H1 (cell line): ENCODE measurements around the gene PPM1D. TPM values are rescaled to one million over a fixed set of nuclear protein-coding genes. Genes with fewer than 3 reads are reported as not detected.

ENCODE experiments used
- CTCF ChIA-PET: fragments of 300-600 bp; sonication (Branson Sonifier 250); formaldehyde crosslinking; loops from one replicate; lab custom pipeline; 2021; ENCODE audit not compliant: partially characterized antibody; lab: Charles Lee
- POLR2A ChIA-PET: fragments of 300-600 bp; sonication (Branson Sonifier 250); formaldehyde crosslinking; loops from one replicate; lab custom pipeline; 2021; ENCODE audit warnings: inconsistent platforms; ENCODE audit not compliant: partially characterized antibody; lab: Charles Lee
- DNase-seq, 2 experiments: peaks; one replicate each; pipeline versions ENCODE4 v3.0.0 to v3.0.0-alpha.2; 2010 to 2022; ENCODE audit warnings: low spot score in 2 of 2, low read depth in 1 of 2, mixed read lengths in 1 of 2
- FAIRE-seq: peaks from 2 replicates; lab custom pipeline; 2011; peaks lifted over from hg19 to GRCh38; lab: Jason Lieb, UNC
- H2AFZ ChIP-seq: 2 replicates; pipeline ENCODE4 v1.8.1; 2012; ENCODE audit warnings: low read length, inconsistent platforms
- H2AK5ac ChIP-seq: 2 replicates; pipeline ENCODE4 v1.6.1; 2013; ENCODE audit warnings: low read depth, low read length
- H2BK120ac ChIP-seq: replicated peaks from 2 replicates; pipeline ENCODE3; 2013; ENCODE audit warnings: low read depth, low read length, inconsistent platforms
- H2BK12ac ChIP-seq: 2 replicates; pipeline ENCODE4 v1.6.1; 2013; ENCODE audit warnings: low read depth, low read length
- H2BK15ac ChIP-seq: 2 replicates; pipeline ENCODE4 v1.6.1; 2013; ENCODE audit warnings: low read length
- H2BK20ac ChIP-seq: 2 replicates; pipeline ENCODE4 v1.6.1; 2013; ENCODE audit warnings: low read length
- H2BK5ac ChIP-seq: 2 replicates; pipeline ENCODE4 v1.6.1; 2013; ENCODE audit warnings: low read depth, low read length
- H3K14ac ChIP-seq: 2 replicates; pipeline ENCODE4 v1.6.1; 2013; ENCODE audit warnings: inconsistent platforms; ENCODE audit not compliant: insufficient read length
- H3K18ac ChIP-seq: 2 replicates; pipeline ENCODE4 v1.6.1; 2013; ENCODE audit warnings: low read length; ENCODE audit errors: extremely low read depth
- H3K23ac ChIP-seq: 2 replicates; pipeline ENCODE4 v1.6.1; 2013; ENCODE audit warnings: inconsistent platforms; ENCODE audit not compliant: insufficient read length
- H3K23me2 ChIP-seq: 2 replicates; pipeline ENCODE4 v1.6.1; 2013; ENCODE audit warnings: low read depth, low read length
- H3K27ac ChIP-seq: 2 replicates; pipeline ENCODE4 v1.6.1; 2011; ENCODE audit warnings: low read depth, low read length, inconsistent platforms
- H3K27me3 ChIP-seq, 4 experiments: replicated peaks in 1 of 4; 1 replicate in 1 of 4; 2 replicates in 3 of 4; pipeline versions ENCODE4 v1.6.1 to v1.8.1; 2011 to 2013; ENCODE audit warnings: low read length in 3 of 4, mild to moderate bottlenecking in 3 of 4, inconsistent platforms in 2 of 4, mixed read lengths in 2 of 4, moderate library complexity in 1 of 4; ENCODE audit not compliant: control insufficient read depth in 3 of 4, insufficient read depth in 3 of 4; ENCODE audit errors: extremely low read depth in 1 of 4
- H3K36me3 ChIP-seq, 4 experiments: 2 replicates each; pipeline versions ENCODE4 v1.6.1 to v1.8.1; 2011 to 2013; ENCODE audit warnings: mild to moderate bottlenecking in 4 of 4, low read length in 3 of 4, moderate library complexity in 2 of 4, control low read depth in 1 of 4, inconsistent platforms in 1 of 4; ENCODE audit not compliant: insufficient read depth in 4 of 4, control insufficient read depth in 2 of 4
- H3K4ac ChIP-seq: replicated peaks from 2 replicates; pipeline ENCODE3; 2013; ENCODE audit warnings: low read length, low read depth, mixed read lengths, inconsistent platforms; ENCODE audit not compliant: insufficient read length
- H3K4me1 ChIP-seq, 4 experiments: replicated peaks in 1 of 4; 1 replicate in 1 of 4; 2 replicates in 3 of 4; pipeline versions ENCODE4 v1.6.1 to v1.8.1; 2011 to 2013; ENCODE audit warnings: low read length in 3 of 4, inconsistent platforms in 2 of 4, mixed read lengths in 1 of 4; ENCODE audit not compliant: insufficient read depth in 4 of 4, control insufficient read depth in 3 of 4
- H3K4me2 ChIP-seq, 2 experiments: 2 replicates each; pipeline versions ENCODE4 v1.6.1 to v1.8.1; 2011 to 2013; ENCODE audit warnings: low read depth in 2 of 2, low read length in 2 of 2, control low read depth in 1 of 2, inconsistent platforms in 1 of 2, mild to moderate bottlenecking in 1 of 2; ENCODE audit not compliant: insufficient read depth in 1 of 2
- H3K4me3 ChIP-seq, 4 experiments: fragments of 200-600, 300-600 bp in 1 of 4; sonication (generic), shearing (Covaris generic), sonication (Bioruptor Twin) in 1 of 4; 2 replicates each; pipeline versions ENCODE4 v1.5.1 to v1.8.1; 2011 to 2016; ENCODE audit warnings: low read length in 4 of 4, low read depth in 3 of 4, control low read depth in 2 of 4, inconsistent platforms in 2 of 4, mild to moderate bottlenecking in 2 of 4, mixed read lengths in 1 of 4, moderate library complexity in 1 of 4; ENCODE audit not compliant: insufficient read depth in 2 of 4; ENCODE audit errors: extremely low read depth in 1 of 4
- H3K56ac ChIP-seq: replicated peaks from 2 replicates; pipeline ENCODE3; 2013; ENCODE audit warnings: low read depth, mild to moderate bottlenecking, mixed read lengths, low read length, inconsistent platforms; ENCODE audit not compliant: insufficient read length
- H3K79me1 ChIP-seq: 2 replicates; pipeline ENCODE4 v1.6.1; 2013; ENCODE audit warnings: low read depth, low read length, control low read depth
- H3K79me2 ChIP-seq, 2 experiments: 2 replicates each; pipeline versions ENCODE4 v1.6.1 to v1.8.1; 2012 to 2013; ENCODE audit warnings: low read length in 2 of 2, mild to moderate bottlenecking in 2 of 2, inconsistent platforms in 1 of 2; ENCODE audit not compliant: insufficient read depth in 2 of 2, control insufficient read depth in 1 of 2
- H3K9ac ChIP-seq, 4 experiments: replicated peaks in 1 of 4; 1 replicate in 1 of 4; 2 replicates in 3 of 4; pipeline versions ENCODE4 v1.6.1 to v1.8.1; 2011 to 2013; ENCODE audit warnings: low read depth in 3 of 4, low read length in 3 of 4, control low read depth in 2 of 4, mild to moderate bottlenecking in 2 of 4, moderate library complexity in 2 of 4, inconsistent platforms in 1 of 4; ENCODE audit errors: extremely low read depth in 1 of 4
- H3K9me3 ChIP-seq, 2 experiments: 2 replicates each; pipeline versions ENCODE4 v1.6.1 to v1.8.1; 2012 to 2013; ENCODE audit warnings: mild to moderate bottlenecking in 2 of 2, moderate library complexity in 2 of 2, control low read depth in 1 of 2, inconsistent platforms in 1 of 2, low read depth in 1 of 2, low read length in 1 of 2, mixed read lengths in 1 of 2; ENCODE audit not compliant: insufficient read depth in 2 of 2
- H4K20me1 ChIP-seq, 2 experiments: replicated peaks in 1 of 2; 2 replicates each; pipeline versions ENCODE3 to v1.8.1; 2011 to 2013; ENCODE audit warnings: inconsistent platforms in 2 of 2, low read length in 2 of 2, mild to moderate bottlenecking in 1 of 2; ENCODE audit not compliant: insufficient read depth in 2 of 2, control insufficient read depth in 1 of 2
- H4K5ac ChIP-seq: 2 replicates; pipeline ENCODE4 v1.6.1; 2013; ENCODE audit warnings: low read length, low read depth, mixed read lengths, inconsistent platforms; ENCODE audit not compliant: insufficient read length
- H4K8ac ChIP-seq: 2 replicates; pipeline ENCODE4 v1.8.0; 2013; ENCODE audit warnings: mild to moderate bottlenecking, moderate library complexity, low read length, inconsistent platforms; ENCODE audit not compliant: insufficient read depth; ENCODE audit errors: extremely low read depth
- H4K91ac ChIP-seq: replicated peaks from 2 replicates; pipeline ENCODE3; 2013; ENCODE audit warnings: low read length, mixed read lengths, inconsistent platforms; ENCODE audit not compliant: insufficient read length
- ASH2L ChIP-seq: fragments of 200-600, 300-600 bp; sonication (generic); IDR thresholded peaks from one replicate; pipeline ENCODE4 v1.7.1; 2017; ENCODE audit warnings: low read length
- CBX5 ChIP-seq: fragments of 300-800, 300-1000 bp; sonication (generic); IDR thresholded peaks from 2 replicates; pipeline ENCODE4 v1.7.1; 2016; ENCODE audit warnings: antibody characterized with exemption, low read length, low read depth
- CEBPB ChIP-seq: IDR thresholded peaks from 2 replicates; pipeline ENCODE4 v1.6.1; 2012; ENCODE audit warnings: low read depth, low read length
- CHD1 ChIP-seq: IDR thresholded peaks from 2 replicates; pipeline ENCODE4 v1.6.1; 2012; ENCODE audit warnings: low read depth, low read length, improper control_type of control experiment
- EGR1 ChIP-seq: IDR thresholded peaks from 2 replicates; pipeline ENCODE4 v1.6.1; 2011; ENCODE audit warnings: low read depth, low read length, borderline replicate concordance
- EP300 ChIP-seq, 2 experiments: IDR thresholded peaks; 1 replicate in 1 of 2; 2 replicates in 1 of 2; pipeline ENCODE4 v1.6.1; 2011 to 2012; ENCODE audit warnings: low read depth in 2 of 2, low read length in 2 of 2, mild to moderate bottlenecking in 2 of 2, borderline replicate concordance in 1 of 2, inconsistent platforms in 1 of 2, moderate library complexity in 1 of 2
- JUN ChIP-seq: IDR thresholded peaks from 2 replicates; pipeline ENCODE4 v1.6.1; 2011; ENCODE audit warnings: low read depth, mild to moderate bottlenecking, improper control_type of control experiment, low read length
- KDM4A ChIP-seq: IDR thresholded peaks from one replicate; pipeline ENCODE4 v1.7.1; 2012; ENCODE audit warnings: low read depth, mild to moderate bottlenecking, moderate library complexity, low read length, inconsistent platforms; ENCODE audit not compliant: severe bottlenecking
- NANOG ChIP-seq: IDR thresholded peaks from 2 replicates; pipeline ENCODE4 v1.6.1; 2011; ENCODE audit warnings: low read length, low read depth, mild to moderate bottlenecking, inconsistent platforms; ENCODE audit not compliant: insufficient read depth, poor library complexity, severe bottlenecking
- RAD21 ChIP-seq, 2 experiments: IDR thresholded peaks in 1 of 2; conservative IDR thresholded peaks in 1 of 2; 2 replicates each; pipeline ENCODE4 v1.6.1; 2011; ENCODE audit warnings: low read depth in 2 of 2, low read length in 2 of 2, improper control_type of control experiment in 1 of 2, inconsistent platforms in 1 of 2, mild to moderate bottlenecking in 1 of 2, moderate library complexity in 1 of 2
- TAF1 ChIP-seq: IDR thresholded peaks from 2 replicates; pipeline ENCODE4 v1.6.1; 2011; ENCODE audit warnings: mild to moderate bottlenecking, low read depth, low read length
- TAF7 ChIP-seq: optimal IDR thresholded peaks from 2 replicates; pipeline ENCODE3; 2011; ENCODE audit warnings: low read depth, mild to moderate bottlenecking, inconsistent platforms, low read length, moderate library complexity, borderline replicate concordance
- ZNF274 ChIP-seq: IDR thresholded peaks from 2 replicates; pipeline ENCODE4 v1.7.0; 2012; ENCODE audit warnings: low read length, borderline replicate concordance; ENCODE audit errors: extremely low read depth
- WGBS, 2 experiments: shearing (Covaris generic) in 1 of 2; methylation state at CpG; one replicate each; pipeline versions ENCODE4 v1.1.6 to v1.1.7; 2013 to 2015; ENCODE audit warnings: low lambda C conversion rate in 2 of 2, mixed read lengths in 2 of 2, inconsistent platforms in 1 of 2, low coverage in 1 of 2, missing lambda C conversion rate in 1 of 2; ENCODE audit not compliant: insufficient replicate concordance in 2 of 2, insufficient coverage in 1 of 2, insufficient read length in 1 of 2; ENCODE audit errors: extremely low coverage in 1 of 2, missing lambda C conversion rate in 1 of 2; 5-methylcytosine and 5-hydroxymethylcytosine counted together
- polyA plus RNA-seq, 7 experiments: library from polyadenylated mRNA; depleted of rRNA in 3 of 7; stranded (reverse) in 5 of 7; unstranded in 2 of 7; fragments of >200 nt in 5 of 7; fragments of 200-250 nt in 2 of 7; gene quantifications; 1 replicate in 5 of 7; 2 replicates in 1 of 7; 4 replicates in 1 of 7; pipeline versions ENCODE4 v1.2.1 to v1.2.3, GENCODE V29; 2011 to 2013; ENCODE audit warnings: missing spikeins in 2 of 7, mixed read lengths in 2 of 7
- total RNA-seq: library from RNA; stranded (reverse); fragmentation: NEBNext Ultra II Directional; extraction: Animal tissue kit (Norgen Biotek cat#: 25700); gene quantifications from 2 replicates; pipeline ENCODE4 v1.2.1, GENCODE V29; 2021
- TF ChIP-seq, protein P1 (sequence below): IDR thresholded peaks from 2 replicates; pipeline ENCODE4 v1.6.1; 2011; ENCODE audit warnings: low read length, improper control_type of control experiment

PPM1D gene
- total and polyA plus RNA-seq, 2 of the 8 experiments (the other 6 are each of a cell fraction or from before 2014, with no cell fraction given) = 5.0 to 16.7 TPM

DNA sequence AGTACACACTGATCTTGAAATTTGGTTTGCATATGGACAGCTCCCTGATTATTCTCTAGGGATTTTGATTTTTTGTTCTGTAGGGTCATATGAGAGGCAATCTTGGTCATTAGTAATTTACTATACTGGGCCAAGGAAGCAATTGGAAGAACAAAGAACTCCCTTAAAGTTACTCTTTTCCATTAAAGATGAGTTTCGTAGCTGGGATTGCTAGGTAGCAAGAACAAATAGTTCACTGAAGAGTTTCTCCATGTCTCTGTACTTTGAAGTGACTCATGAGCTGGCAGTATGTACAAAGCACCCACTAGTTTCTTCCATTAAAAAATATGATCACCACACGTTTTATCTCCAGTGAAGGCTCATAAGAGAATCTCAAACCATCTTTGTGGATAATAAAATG is 71.5 kb downstream of the PPM1D start:
- Histone ChIP-seq H3K27ac (no peak overlapping the region), H2AFZ (no peak overlapping the region), H3K56ac (no peak overlapping the region), H3K4me2 (no peak overlapping the region), H3K36me3 (no peaks in the 10 kb centered on the region), H3K23ac (no peak overlapping the region), H4K91ac (no peak overlapping the region), H2BK20ac (no peak overlapping the region), H3K27me3 (no peaks in the 10 kb centered on the region), H2AK5ac (no peak overlapping the region), H2BK120ac (no peak overlapping the region), H3K14ac (no peak overlapping the region), H3K9ac (no peak overlapping the region), H3K4me3 (no peak overlapping the region), H2BK15ac (no peak overlapping the region), H4K20me1 (no peaks in the 10 kb centered on the region), H2BK12ac (no peak overlapping the region), H3K18ac (no peak overlapping the region), H4K8ac (no peak overlapping the region), H2BK5ac (no peak overlapping the region), H3K4me1 (no peaks in the 10 kb centered on the region), H3K23me2 (no peaks in the 10 kb centered on the region), H3K79me1 (no peaks in the 10 kb centered on the region), H3K9me3 (no peaks in the 10 kb centered on the region), H3K4ac (no peak overlapping the region), H4K5ac (no peak overlapping the region), H3K79me2 (no peaks in the 10 kb centered on the region)
- WGBS, 2 experiments = 66% methylated on average over 2 of the region's 2 CpGs; no CpG with 5 or more reads in 1 of the 2 experiments
- CTCF ChIA-PET = no interaction called here
- POLR2A ChIA-PET = no interaction called here
- no peak for FAIRE-seq
- DNase-seq = no peak
- TF ChIP-seq TAF7 (no peak), NANOG (no peak), TAF1 (no peak), KDM4A (no peak), EGR1 (no peak), CEBPB (no peak), EP300 (IDR thresholded peaks at IDR 0.05; ENCODE audit: borderline replicate concordance in 1 of 2, low read depth in 2 of 2, low read length in 2 of 2) (no peak), ASH2L (no peak), CHD1 (no peak), RAD21 (IDR thresholded peaks at IDR 0.05 in 1 of 2, conservative IDR thresholded peaks at IDR 0.05 in 1 of 2; ENCODE audit: low read depth in 2 of 2, low read length in 2 of 2) (no peak), JUN (no peak), ZNF274 (no peak), CBX5 (no peak)
- TF ChIP-seq, protein P1, sequence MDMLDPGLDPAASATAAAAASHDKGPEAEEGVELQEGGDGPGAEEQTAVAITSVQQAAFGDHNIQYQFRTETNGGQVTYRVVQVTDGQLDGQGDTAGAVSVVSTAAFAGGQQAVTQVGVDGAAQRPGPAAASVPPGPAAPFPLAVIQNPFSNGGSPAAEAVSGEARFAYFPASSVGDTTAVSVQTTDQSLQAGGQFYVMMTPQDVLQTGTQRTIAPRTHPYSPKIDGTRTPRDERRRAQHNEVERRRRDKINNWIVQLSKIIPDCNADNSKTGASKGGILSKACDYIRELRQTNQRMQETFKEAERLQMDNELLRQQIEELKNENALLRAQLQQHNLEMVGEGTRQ = no peak
